Lower lobe of right lung (tissue), 2 donors: ENCODE data around the gene WDR93. TPM values are rescaled to one million over a fixed set of nuclear protein-coding genes. Genes with fewer than 3 reads are reported as not detected.
A peak's percentile ranks its signal among the peaks of the same experiment; 100 is the strongest.

ENCODE experiments used
- ATAC-seq, 2 donors: fragments of 200-7000 bp; cut with Tn5 transposase; one replicate each; pipeline ENCODE4 v1.9.1; 2020 to 2022; ENCODE audit warnings: mild to moderate bottlenecking in 2 of 2, moderate library complexity in 2 of 2
- DNase-seq: peaks from one replicate; pipeline ENCODE4 v3.0.0-alpha.2; 2020
- H3K27ac ChIP-seq: fragments of 200-600 bp; one replicate; pipeline ENCODE4 v1.8.0; 2022
- H3K27me3 ChIP-seq: fragments of 200-600 bp; one replicate; pipeline ENCODE4 v1.8.0; 2022; ENCODE audit warnings: low read depth
- H3K36me3 ChIP-seq: fragments of 200-600 bp; one replicate; pipeline ENCODE4 v1.8.0; 2022; ENCODE audit warnings: mild to moderate bottlenecking
- H3K4me1 ChIP-seq: fragments of 200-600 bp; one replicate; pipeline ENCODE4 v1.8.0; 2022
- H3K4me3 ChIP-seq: fragments of 200-600 bp; one replicate; pipeline ENCODE4 v1.8.0; 2022; ENCODE audit warnings: mild to moderate bottlenecking
- H3K9me3 ChIP-seq: fragments of 200-600 bp; one replicate; pipeline ENCODE4 v1.8.0; 2022
- CTCF ChIP-seq: fragments of 200-600 bp; IDR thresholded peaks from one replicate; pipeline ENCODE4 v1.8.0; 2022; ENCODE audit warnings: antibody characterized with exemption, mild to moderate bottlenecking
- intact Hi-C: fragments of 100-400 bp; cut with DNase I; formaldehyde crosslinking; loops from one replicate; pipeline ENCODE4 v1.11.0; 2022
- total RNA-seq: library from RNA; stranded (reverse); fragmentation: NEBNext Ultra II Directional; extraction: Animal tissue kit (Norgen Biotek cat#: 25700); gene quantifications from one replicate; pipeline ENCODE4 v1.2.1, GENCODE V29; 2021
- donor health status: DM: no; HTN: yes; CAD: no; lungs with severe emphysema.

WDR93 gene
- total RNA-seq, 1 donor from 2014 or later, result 1.2 TPM

GRCh38 chr15:89768071-89768500, 77.5 kb downstream of the WDR93 start:
- no peaks in the 10 kb centered on the region for H3K9me3 ChIP-seq
- intact Hi-C loops, result no loop called here
- H3K36me3 ChIP-seq, result no peaks in the 10 kb centered on the region
- ATAC-seq, result peak in 1 of 2 donors; percentile 29
- no peaks in the 10 kb centered on the region for H3K27me3 ChIP-seq
- no peak overlapping the region for H3K27ac ChIP-seq
- TF ChIP-seq CTCF, result no peak
- H3K4me3 ChIP-seq, result no peak overlapping the region
- H3K4me1 ChIP-seq, result no peaks in the 10 kb centered on the region
- DNase-seq, result no peak

- no peak for ATAC-seq
- Histone ChIP-seq H3K27ac (no peak overlapping the region), H3K4me3 (no peak overlapping the region), H3K27me3 (no peaks in the 10 kb centered on the region), H3K36me3 (no peaks in the 10 kb centered on the region), H3K9me3 (no peaks in the 10 kb centered on the region), H3K4me1 (no peaks in the 10 kb centered on the region)
- no peak for DNase-seq
- no peak for TF ChIP-seq CTCF
- intact Hi-C loops, result no loop called here
These were observed 78.8 kb downstream of the WDR93 start for GRCh38 chr15:89769366-89769765.

GRCh38 chr15:89770041-89770440, 79.4 kb downstream of the WDR93 start:
- DNase-seq (peak; percentile 18), ATAC-seq (no peak)
- no peak for TF ChIP-seq CTCF
- no peaks in the 10 kb centered on the region for H3K36me3 ChIP-seq
- intact Hi-C loops, result no loop called here
- no peaks in the 10 kb centered on the region for H3K27me3 ChIP-seq
- H3K9me3 ChIP-seq, result no peaks in the 10 kb centered on the region
- no peaks in the 10 kb centered on the region for H3K4me1 ChIP-seq
- H3K4me3 ChIP-seq, result no peak overlapping the region
- H3K27ac ChIP-seq, result no peak overlapping the region

DNA sequence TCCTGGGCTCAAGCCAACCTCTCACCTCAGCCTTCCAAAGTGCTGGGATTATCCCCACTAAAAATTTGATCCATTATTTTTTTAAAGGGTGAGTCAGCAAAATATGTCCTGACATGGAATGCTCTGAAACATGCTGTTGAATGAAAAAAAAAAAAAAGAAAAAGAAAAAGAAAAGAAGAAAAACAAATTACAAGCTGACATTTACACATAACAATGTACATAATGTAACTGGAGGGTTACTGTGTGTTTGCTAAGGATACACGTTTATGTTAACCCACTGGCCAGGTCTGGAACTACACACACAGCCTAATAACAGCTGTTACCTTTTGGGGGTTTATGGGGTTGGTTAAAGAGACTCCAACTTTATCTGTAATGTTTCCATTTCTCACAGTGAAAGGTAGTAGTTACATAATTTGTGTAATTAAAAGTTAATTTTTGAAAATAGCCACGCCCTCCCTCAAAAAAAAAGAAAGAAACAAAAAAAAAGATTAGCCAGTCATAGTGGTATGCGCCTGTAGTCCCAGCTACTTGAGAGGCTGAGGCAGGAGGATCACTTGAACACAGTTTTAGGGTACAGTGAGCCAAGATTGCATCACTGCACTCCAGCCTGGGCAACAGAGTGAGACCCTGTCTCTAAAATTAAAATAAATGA, 82.4 kb downstream of the WDR93 start:
- peaks cover 18% of the 10 kb centered on the region for H3K4me1 ChIP-seq
- intact Hi-C loops, result no loop called here
- H3K27me3 ChIP-seq, result no peaks in the 10 kb centered on the region
- TF ChIP-seq CTCF, result no peak
- no peak overlapping the region for H3K4me3 ChIP-seq
- H3K9me3 ChIP-seq, result no peaks in the 10 kb centered on the region
- ATAC-seq, result no peak
- H3K27ac ChIP-seq, result no peak overlapping the region
- no peak for DNase-seq
- no peaks in the 10 kb centered on the region for H3K36me3 ChIP-seq

DNA sequence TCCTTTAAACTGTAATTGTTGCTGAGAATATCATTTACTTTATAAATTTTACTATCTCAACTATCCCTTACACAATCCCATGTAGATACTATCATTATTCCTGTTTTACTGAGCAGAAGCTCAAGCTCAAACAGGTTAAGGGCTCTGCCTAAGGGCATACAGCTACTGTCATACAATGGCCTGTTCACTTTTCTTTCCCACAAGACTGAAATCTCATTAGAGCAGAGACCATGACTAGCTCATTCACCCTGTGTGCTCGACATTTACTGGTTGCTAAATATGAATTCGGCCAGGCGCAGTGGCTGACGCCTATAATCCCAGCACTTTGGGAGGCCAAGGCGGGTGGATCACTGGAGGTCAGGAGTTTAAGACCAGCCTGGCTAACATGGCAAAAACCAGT, 83.9 kb downstream of the WDR93 start:
- no peak for TF ChIP-seq CTCF
- Histone ChIP-seq H3K4me3 (no peak overlapping the region), H3K27ac (no peak overlapping the region), H3K36me3 (no peaks in the 10 kb centered on the region), H3K4me1 (peaks cover 18% of the 10 kb centered on the region), H3K27me3 (no peaks in the 10 kb centered on the region), H3K9me3 (no peaks in the 10 kb centered on the region)
- DNase-seq (no peak), ATAC-seq (no peak)
- intact Hi-C loops, result no loop called here
